ENCODE results near the gene ARID1B.

Gene ARID1B

GRCh38 chr6:156773935-156774852, 3.0 kb upstream of the ARID1B start:
- DNase-seq (ENCODE audit: low spot score): no peak

- no peak for DNase-seq (ENCODE audit: low spot score)
Measured at GRCh38 chr6:156774863-156775405, 2.2 kb upstream of the ARID1B start.

- no peak for DNase-seq (ENCODE audit: low spot score)
Measured at GRCh38 chr6:156775717-156776116, 1.5 kb upstream of the ARID1B start.

GRCh38 chr6:156776470-156776839, 723 bp upstream of the ARID1B start:
- DNase-seq (ENCODE audit: low spot score): peak; percentile 30

GRCh38 chr6:156777577-156778453, 637 bp downstream of the ARID1B start:
- peak; percentile 40 for DNase-seq (ENCODE audit: low spot score)

GRCh38 chr6:156778454-156779205, 1.5 kb downstream of the ARID1B start:
- no peak for DNase-seq (ENCODE audit: low spot score)

- DNase-seq (ENCODE audit: low spot score): peak; percentile 22
Measured at GRCh38 chr6:156779206-156780094, 2.3 kb downstream of the ARID1B start.

GRCh38 chr6:156780102-156780641, 3.0 kb downstream of the ARID1B start:
- DNase-seq (ENCODE audit: low spot score): peak; percentile 82

- peak; percentile 22 for DNase-seq (ENCODE audit: low spot score)
Measured at GRCh38 chr6:156780962-156781853, 4.0 kb downstream of the ARID1B start.

- DNase-seq (ENCODE audit: low spot score): peak; percentile 22
Measured at GRCh38 chr6:156781861-156782631, 4.9 kb downstream of the ARID1B start.

- DNase-seq (ENCODE audit: low spot score): no peak
Measured at GRCh38 chr6:156782691-156783320, 5.6 kb downstream of the ARID1B start.

GRCh38 chr6:156783958-156784357, 6.8 kb downstream of the ARID1B start:
- no peak for DNase-seq (ENCODE audit: low spot score)

- no peak for DNase-seq (ENCODE audit: low spot score)
Measured at GRCh38 chr6:156786652-156787051, 9.5 kb downstream of the ARID1B start.

- no peak for DNase-seq (ENCODE audit: low spot score)
Measured at GRCh38 chr6:156787569-156788492, 10.7 kb downstream of the ARID1B start.

- no peak for DNase-seq (ENCODE audit: low spot score)
Measured at GRCh38 chr6:156789081-156789943, 12.1 kb downstream of the ARID1B start.

GRCh38 chr6:156790711-156791319, 13.6 kb downstream of the ARID1B start:
- DNase-seq (ENCODE audit: low spot score): no peak
